Measurements from ENCODE around the gene UACA. TPM values are rescaled to one million over a fixed set of nuclear protein-coding genes. Genes with fewer than 3 reads are reported as not detected.
"Not testable (repeated sequence)": the region's sequence is repeated elsewhere in the genome, so short reads cannot be mapped to it uniquely, and the experiment has no call there.

UACA gene
- total and polyA plus RNA-seq, 9 of the 15 experiments (the other 6 are each of a cell fraction or from before 2014, with no cell fraction given): 0.06 to 0.33 (median 0.15) TPM; not detected in 5

- TF ChIP-seq DLX4 (CRISPR knock-in tag; IDR thresholded peaks at IDR 0.05) (no peak), ZNF780A (CRISPR knock-in tag; IDR thresholded peaks at IDR 0.05) (no peak), SMARCB1 (IDR thresholded peaks at IDR 0.05; ENCODE audit: insufficient read length, low read depth) (no peak), ZNF143 (CRISPR knock-in tag; IDR thresholded peaks at IDR 0.05) (no peak), ZNF408 (CRISPR knock-in tag; IDR thresholded peaks at IDR 0.05; ENCODE audit: low read depth) (no peak), NFATC3 (IDR thresholded peaks at IDR 0.05) (no peak), SMARCA4 (IDR thresholded peaks at IDR 0.05) (no peak), TEAD1 (CRISPR knock-in tag; IDR thresholded peaks at IDR 0.05) (no peak), ZNF609 (CRISPR knock-in tag; IDR thresholded peaks at IDR 0.05; ENCODE audit: borderline replicate concordance) (no peak), SMARCA5 (IDR thresholded peaks at IDR 0.05) (no peak)
These were observed 146.1 kb downstream of the UACA start (continued) for GRCh38 chr15:70617076-70617910.

GRCh38 chr15:70616311-70616756 is 147.0 kb downstream of the UACA start:
- H3K9me1 ChIP-seq (ENCODE audit: control insufficient read depth, insufficient read depth, low read length); H3K27ac ChIP-seq (ENCODE audit: extremely low read depth, low read depth, low read length); H3K9me3 ChIP-seq (replicated peaks; ENCODE audit: control insufficient read depth, insufficient read depth, low read depth, low read length); POLR2A ChIA-PET; H3K4me1 ChIP-seq (replicated peaks in 1 of 2; ENCODE audit: control insufficient read depth in 2 of 2, insufficient read depth in 2 of 2, low read length in 2 of 2); H3K79me2 ChIP-seq (ENCODE audit: control insufficient read depth, insufficient read depth, low read length); ATAC-seq; H3K4me2 ChIP-seq (ENCODE audit: insufficient read depth, low read length); intact Hi-C loops (cut with micrococcal nuclease); H2AFZ ChIP-seq (ENCODE audit: low read depth, low read length); H3K9ac ChIP-seq (ENCODE audit: insufficient read depth in 1 of 2, low read depth in 2 of 2, low read length in 2 of 2); H3K36me3 ChIP-seq (ENCODE audit: control insufficient read depth, insufficient read depth, low read length); FAIRE-seq; H3K27me3 ChIP-seq (ENCODE audit: control insufficient read depth in 2 of 2, insufficient read depth in 2 of 2, low read length in 2 of 2); CTCF ChIA-PET (ENCODE audit: low intra/inter-chr PET ratio); BruUV-seq (replicated peaks); H3K4me3 ChIP-seq; DNase-seq (ENCODE audit: extremely low read depth in 1 of 4, low spot score in 3 of 4); H4K20me1 ChIP-seq (replicated peaks; ENCODE audit: control insufficient read depth, insufficient read depth, low read length); in situ Hi-C loops (cut with MboI): not testable (repeated sequence)
- 0% methylated on average over 2 of the region's 2 CpGs for WGBS (ENCODE audit: insufficient coverage, low coverage, missing lambda C conversion rate)

Measured in K562 (cell line).